DMS 273 (cell line): Measurements from ENCODE around the gene RNF13.
A peak's percentile ranks its signal among the peaks of the same experiment; 100 is the strongest.

Source experiments
- DNase-seq: peaks from one replicate; lab custom pipeline; 2025; ENCODE audit not compliant: unreplicated experiment; lab: John Stamatoyannopoulos, UW

RNF13 gene, protein sequence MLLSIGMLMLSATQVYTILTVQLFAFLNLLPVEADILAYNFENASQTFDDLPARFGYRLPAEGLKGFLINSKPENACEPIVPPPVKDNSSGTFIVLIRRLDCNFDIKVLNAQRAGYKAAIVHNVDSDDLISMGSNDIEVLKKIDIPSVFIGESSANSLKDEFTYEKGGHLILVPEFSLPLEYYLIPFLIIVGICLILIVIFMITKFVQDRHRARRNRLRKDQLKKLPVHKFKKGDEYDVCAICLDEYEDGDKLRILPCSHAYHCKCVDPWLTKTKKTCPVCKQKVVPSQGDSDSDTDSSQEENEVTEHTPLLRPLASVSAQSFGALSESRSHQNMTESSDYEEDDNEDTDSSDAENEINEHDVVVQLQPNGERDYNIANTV

DNA sequence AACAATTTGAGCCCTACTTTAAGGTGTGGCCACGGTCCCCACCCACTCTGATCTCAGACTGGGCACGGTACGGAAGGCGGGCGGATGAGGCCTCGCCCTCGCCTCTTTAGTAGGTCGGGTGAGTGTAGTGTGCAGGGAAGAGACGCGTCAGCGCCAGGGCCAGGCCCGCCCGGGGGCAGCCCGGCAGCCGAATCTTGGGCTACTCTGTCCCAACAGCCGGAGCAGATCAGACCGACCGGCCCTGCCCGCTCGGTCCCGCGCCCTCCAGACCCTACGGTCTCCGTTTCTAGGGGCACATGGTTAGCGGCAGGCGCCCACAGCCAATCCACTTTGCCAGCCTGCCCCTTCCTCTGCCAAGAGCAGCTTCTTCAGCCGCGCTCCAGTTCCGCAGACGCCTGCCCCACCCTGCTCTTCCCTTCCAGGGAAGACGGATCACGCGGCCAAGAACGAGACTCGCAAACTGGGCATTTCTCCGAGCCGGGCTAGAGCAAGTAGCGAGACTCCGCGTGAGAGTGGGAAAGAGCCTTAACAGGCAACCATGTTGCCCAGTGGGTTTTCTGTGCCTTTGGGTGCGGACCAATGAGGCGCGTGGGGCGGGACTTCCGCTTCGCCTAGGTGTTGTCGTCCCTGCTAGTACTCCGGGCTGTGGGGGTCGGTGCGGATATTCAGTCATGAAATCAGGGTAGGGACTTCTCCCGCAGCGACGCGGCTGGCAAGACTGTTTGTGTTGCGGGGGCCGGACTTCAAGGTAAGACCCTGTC is at the start of gene RNF13:
Gene RNF13, plus strand, starts transcription at position 610 of the 761 bp plus-strand sequence. CDS start 32,812 bp downstream, outside the sequence.
- peak; percentile 98 for DNase-seq

- DNase-seq = no peak
These were observed 49.3 kb upstream of the RNF13 start for GRCh38 chr3:149763565-149764195.

DNA sequence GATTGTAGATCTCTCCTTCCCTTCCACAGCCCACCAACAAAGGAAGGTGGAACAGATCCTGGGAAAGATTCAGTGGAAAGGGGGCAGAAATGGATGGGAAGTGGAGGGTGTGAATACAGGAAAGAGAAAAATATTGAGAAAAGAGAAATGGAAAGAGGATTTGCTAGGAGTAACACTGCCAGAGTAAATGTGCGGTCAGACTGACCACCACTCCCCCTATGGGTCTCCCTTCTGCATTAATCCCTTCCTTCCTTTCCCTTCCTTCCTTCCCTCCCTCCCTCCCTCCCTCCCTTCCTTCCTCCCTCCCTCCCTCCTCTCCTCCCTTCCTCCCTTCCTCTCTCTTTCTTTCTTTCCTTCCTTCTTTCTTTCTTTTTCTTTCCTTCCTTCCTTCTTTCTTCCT is 48.7 kb upstream of the RNF13 start:
- no peak for DNase-seq

DNA sequence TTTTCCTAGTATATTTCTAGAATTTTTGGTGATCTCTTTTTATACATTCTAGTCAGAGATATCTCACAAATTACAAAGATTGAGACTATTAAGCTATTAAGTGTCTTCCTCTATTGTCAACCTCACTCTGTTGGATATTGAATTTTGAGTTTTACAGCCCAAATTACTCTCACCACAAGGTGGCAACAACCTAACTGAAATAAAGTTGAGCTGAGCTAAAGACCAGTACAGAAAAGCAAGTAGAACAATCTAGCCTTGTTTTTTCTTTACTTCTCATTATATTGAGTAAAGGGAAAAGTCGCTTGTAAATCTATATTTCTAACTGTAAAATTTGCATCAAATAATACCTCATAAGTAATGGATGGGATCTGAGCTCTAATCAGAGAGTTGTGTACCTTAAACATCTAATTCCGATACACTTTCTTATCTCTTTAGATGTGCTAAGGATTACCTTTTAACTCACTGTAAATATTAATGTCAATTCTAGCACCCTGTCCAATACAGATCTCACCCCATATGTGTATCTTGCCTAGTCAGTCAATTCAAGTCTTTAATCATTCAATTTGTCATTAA is 47.2 kb upstream of the RNF13 start:
- peak; percentile 49 for DNase-seq

- DNase-seq = no peak
These were observed 45.3 kb upstream of the RNF13 start for GRCh38 chr3:149767720-149768119.

DNA sequence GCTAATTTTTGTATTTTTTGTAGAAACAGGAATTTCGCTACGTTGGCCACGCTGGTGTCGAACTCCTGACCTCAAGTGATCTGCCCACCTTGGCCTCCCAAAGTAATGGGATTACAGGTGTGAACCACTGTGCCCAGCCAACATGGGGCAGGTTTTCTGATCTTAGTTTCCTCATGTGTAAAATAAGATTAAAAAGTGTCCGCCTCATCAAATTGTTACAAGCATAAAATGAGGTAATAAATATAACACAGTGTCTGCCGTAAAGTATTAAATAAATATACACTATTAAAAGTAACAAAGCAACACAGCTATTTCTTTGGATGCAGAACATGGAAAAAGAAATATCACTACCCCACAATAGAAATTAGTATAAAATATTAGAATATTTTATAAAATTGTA is 44.3 kb upstream of the RNF13 start:
- DNase-seq = no peak

- DNase-seq = no peak
These were observed 42.8 kb upstream of the RNF13 start for GRCh38 chr3:149770246-149770645.

DNA sequence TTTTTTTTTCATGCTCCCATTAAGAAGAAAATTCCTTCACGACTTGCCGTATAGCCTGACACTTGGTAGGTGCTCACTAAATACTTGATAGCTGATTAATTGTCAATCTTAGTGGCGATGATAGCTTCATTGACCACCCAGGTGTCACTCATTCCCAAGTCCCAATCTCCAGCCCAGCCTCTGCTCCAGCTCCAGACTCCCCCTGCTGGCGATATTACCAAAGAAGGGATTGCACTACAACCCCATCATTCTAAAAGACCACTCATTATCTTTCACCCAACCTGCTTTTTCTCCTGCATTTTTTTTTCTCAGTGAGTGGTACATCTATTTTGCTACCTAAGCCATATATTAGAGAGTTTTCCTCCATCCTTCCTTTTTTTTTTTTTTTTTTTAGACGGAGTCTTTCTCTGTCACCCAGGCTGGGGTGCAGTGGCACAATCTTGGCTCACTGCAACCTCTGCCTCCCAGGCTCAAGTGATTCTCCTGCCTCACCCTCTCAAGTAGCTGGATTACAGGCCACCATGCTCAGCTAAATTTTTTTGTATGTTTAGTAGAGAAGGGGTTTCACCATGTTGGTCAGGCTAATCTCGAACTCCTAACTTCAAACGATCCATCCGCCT is 41.3 kb upstream of the RNF13 start:
- DNase-seq = peak; percentile 85

- DNase-seq = no peak
These were observed 40.2 kb upstream of the RNF13 start for GRCh38 chr3:149772861-149773260.

DNA sequence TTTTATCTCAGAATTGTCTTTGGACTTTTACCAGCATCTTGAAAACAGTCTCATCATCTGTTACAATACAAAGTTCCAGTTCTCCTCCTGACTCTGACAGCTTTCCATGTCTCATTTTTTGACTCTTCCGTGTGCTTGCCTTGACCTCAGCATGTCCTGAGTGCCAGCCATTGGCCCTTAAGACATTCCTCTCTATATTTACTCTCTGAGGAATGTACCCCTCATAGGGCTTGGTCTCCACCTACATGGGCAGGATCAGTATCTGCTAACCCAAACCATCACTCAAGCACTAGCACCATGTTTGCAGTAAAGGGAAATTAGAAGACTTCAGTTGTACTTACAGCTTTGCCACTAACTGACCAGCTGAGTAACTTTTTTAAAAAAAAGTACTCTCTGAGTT is 36.8 kb upstream of the RNF13 start:
- no peak for DNase-seq

GRCh38 chr3:149777414-149778214 is 35.4 kb upstream of the RNF13 start:
- no peak for DNase-seq

GRCh38 chr3:149781211-149781610 is 31.8 kb upstream of the RNF13 start:
- DNase-seq = no peak

DNA sequence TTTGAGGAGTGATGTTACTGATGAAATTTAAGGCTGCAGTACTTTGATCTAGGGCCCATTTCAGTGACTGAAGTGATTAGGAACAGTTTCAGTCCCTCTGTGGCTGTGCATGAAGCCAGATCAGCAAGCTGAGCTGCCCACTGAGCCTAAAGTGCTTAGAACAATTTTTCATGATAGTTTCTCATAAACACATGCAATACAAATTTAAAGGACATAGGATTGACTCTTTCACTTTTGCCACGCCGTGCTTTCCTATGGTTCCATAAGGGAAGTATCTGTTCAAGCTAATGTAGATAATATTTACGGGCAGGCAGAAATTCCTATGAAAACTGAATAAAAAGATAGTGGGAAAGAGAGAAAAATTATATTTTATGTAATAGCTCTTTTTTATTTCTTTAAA is 31.3 kb upstream of the RNF13 start:
- no peak for DNase-seq

- DNase-seq = no peak
These were observed 29.4 kb upstream of the RNF13 start for GRCh38 chr3:149783576-149783975.

DNA sequence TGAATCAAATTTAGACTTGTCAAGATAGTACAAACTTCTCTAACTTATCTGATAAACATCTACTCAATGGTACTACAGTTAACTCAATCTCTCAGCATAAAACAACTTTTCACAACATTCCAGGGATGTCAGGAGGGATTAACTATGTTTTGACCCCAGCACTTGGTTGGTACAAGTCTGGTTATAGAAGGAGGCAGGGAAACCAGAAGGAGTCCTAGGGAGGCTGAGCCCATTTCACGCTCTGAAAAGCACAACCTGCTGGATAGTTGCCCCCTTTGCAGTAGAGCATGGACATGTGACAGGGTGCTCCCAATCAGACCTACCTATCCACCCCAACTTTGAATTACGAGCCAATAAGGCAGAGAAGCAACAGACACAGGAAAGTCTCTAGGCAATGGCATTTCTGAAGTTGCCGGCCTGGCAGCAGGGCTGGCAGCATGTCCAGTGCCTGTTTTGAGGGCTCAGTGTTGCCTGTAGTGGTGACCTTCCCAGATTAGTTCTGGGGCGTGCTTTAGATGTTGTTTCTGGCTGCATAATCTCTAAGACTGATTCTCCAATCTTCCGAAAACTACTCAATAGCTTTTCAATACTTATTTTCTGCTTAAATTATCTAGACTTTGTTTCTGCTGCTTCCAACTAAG is 28.8 kb upstream of the RNF13 start:
- DNase-seq = no peak

DNA sequence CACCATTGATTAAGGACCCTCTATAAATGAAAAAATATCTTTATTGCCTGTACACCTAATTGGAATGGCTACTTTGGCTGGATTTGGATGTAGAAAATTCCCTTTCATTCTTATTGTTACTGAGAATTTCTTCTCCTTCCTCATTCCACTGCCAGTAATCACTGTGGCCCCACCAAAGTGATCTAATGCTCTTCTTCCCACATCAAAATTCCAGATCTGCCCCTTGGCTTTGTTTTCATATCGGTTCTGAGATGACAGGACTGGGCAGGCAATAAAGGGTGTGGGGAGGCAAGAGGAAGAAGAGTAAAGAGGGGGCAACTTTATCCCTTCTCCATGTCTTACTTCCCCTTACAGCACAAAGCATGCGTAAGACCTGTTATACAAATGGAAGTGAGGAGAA is 22.7 kb upstream of the RNF13 start:
- no peak for DNase-seq

- no peak for DNase-seq
These were observed 22.3 kb upstream of the RNF13 start for GRCh38 chr3:149790698-149791097.

- DNase-seq = no peak
These were observed 20.4 kb upstream of the RNF13 start, which contains the start of gene ANKUB1 for GRCh38 chr3:149792452-149793270. Gene ANKUB1 (minus strand): TSS chr3:149792554. CDS start chr3:149792366, 188 bp downstream.

DNA sequence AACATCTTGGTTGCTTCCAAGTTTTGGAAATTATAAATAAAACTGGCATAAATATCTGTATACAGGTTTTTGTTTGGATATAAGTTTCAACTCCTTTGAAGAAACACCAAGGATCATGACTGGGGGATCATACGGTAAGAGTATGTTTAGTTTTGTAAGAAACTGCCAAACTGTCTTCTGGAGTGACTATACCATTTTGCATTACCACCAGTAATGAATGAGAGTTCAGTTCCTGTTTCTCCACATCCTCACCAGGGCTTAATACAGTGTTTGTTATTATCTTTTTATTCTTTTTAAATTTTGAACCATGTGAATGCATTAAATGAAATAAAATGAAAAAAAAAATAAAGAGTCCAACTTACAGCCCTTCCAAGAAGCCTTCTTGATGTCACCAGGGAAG is 17.0 kb upstream of the RNF13 start:
- no peak for DNase-seq
